ENCODE data around the gene NR2F2.

Gene NR2F2

DNA sequence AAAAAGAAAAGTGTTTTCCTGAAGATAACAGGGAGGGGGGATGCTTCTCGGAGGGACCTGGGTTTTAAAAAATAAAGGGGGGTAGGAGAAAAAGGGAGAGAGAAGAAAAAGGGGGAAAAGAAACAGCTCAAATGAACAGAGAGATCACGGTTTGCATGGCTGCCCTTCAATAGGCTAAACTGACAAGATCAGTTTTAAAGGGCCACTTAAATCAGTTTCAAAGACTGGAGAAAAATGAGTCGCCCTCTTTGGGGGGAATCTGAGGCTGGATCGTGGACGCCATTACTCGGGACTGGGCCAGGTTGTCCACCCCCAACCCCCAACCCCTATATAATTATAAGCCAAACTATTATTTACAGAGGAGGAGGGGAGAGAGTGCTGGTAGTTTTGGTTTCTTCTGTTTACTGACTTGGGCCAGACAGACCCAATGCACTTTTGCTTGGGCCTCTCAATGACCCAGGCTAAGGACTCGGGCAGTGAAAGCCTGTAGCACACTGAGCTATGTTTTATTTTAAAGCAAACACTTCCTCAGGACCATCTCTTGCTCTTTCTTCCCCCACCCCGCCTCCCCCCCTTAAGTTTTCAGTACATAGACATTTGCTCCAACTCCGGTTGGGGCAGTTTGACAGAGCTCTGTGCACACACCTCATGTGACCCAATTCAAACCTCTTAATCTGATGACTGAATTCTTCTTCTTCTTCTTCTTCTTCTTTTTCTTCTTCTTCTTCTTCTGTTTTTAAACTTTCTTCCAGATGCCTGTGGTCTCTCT lies 6.3 kb downstream of the NR2F2 start:
- Histone ChIP-seq H3K9ac (ENCODE audit: low read depth in 1 of 2, low read length in 2 of 2) (peak overlapping the region; percentile 1 to 72), H3K4me3 (ENCODE audit: low read depth in 1 of 2, low read length in 2 of 2) (peak overlapping the region; percentile 72 to 89), H3K27ac (ENCODE audit: low read depth, low read length) (peak overlapping the region; percentile 46), H3K9me3 (ENCODE audit: control insufficient read depth in 1 of 2, low read length in 2 of 2) (no peaks in the 10 kb centered on the region), H3K27me3 (ENCODE audit: control insufficient read depth in 1 of 2, insufficient read depth in 2 of 2, low read length in 2 of 2) (no peaks in the 10 kb centered on the region), H3K4me1 (ENCODE audit: control insufficient read depth in 1 of 2, insufficient read depth in 2 of 2, low read length in 2 of 2) (peaks cover 32 to 33% of the 10 kb centered on the region in 2 donors), H3K36me3 (ENCODE audit: control insufficient read depth in 1 of 2, insufficient read depth in 2 of 2, low read length in 2 of 2) (peaks cover 3 to 6% of the 10 kb centered on the region in 2 donors)

DNA sequence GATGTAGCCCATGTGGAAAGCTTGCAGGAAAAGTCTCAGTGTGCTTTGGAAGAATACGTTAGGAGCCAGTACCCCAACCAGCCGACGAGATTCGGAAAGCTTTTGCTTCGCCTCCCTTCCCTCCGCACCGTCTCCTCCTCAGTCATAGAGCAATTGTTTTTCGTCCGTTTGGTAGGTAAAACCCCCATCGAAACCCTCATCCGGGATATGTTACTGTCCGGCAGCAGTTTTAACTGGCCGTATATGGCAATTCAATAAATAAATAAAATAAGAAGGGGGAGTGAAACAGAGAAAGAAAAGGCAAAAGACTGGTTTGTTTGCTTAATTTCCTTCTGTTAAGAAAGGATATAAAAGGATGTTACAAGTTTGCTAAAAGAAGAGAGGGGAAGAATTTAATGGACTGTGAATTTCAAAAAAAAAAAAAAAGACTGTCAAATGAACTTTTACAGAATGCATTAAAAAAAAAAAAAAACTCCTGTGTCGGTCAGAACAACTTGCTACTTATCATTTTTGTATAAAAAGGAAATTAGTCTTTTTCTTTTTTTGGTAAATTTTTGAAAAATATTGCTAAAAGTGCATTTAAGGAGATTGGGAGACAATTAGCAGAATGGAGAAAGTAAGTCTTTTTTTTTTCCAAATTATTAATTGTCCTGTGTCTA lies 7.0 kb downstream of the NR2F2 start:
- Histone ChIP-seq H3K36me3 (ENCODE audit: control insufficient read depth in 1 of 2, insufficient read depth in 2 of 2, low read length in 2 of 2) (peaks cover 3 to 6% of the 10 kb centered on the region in 2 donors), H3K4me3 (ENCODE audit: low read depth in 1 of 2, low read length in 2 of 2) (peak overlapping the region; percentile 72 to 89), H3K9ac (ENCODE audit: low read depth in 1 of 2, low read length in 2 of 2) (peak overlapping the region in 1 of 2 donors; percentile 72), H3K9me3 (ENCODE audit: control insufficient read depth in 1 of 2, low read length in 2 of 2) (no peaks in the 10 kb centered on the region), H3K4me1 (ENCODE audit: control insufficient read depth in 1 of 2, insufficient read depth in 2 of 2, low read length in 2 of 2) (peaks cover 37% of the 10 kb centered on the region in 2 donors), H3K27me3 (ENCODE audit: control insufficient read depth in 1 of 2, insufficient read depth in 2 of 2, low read length in 2 of 2) (no peaks in the 10 kb centered on the region), H3K27ac (ENCODE audit: low read depth, low read length) (peak overlapping the region; percentile 46)

DNA sequence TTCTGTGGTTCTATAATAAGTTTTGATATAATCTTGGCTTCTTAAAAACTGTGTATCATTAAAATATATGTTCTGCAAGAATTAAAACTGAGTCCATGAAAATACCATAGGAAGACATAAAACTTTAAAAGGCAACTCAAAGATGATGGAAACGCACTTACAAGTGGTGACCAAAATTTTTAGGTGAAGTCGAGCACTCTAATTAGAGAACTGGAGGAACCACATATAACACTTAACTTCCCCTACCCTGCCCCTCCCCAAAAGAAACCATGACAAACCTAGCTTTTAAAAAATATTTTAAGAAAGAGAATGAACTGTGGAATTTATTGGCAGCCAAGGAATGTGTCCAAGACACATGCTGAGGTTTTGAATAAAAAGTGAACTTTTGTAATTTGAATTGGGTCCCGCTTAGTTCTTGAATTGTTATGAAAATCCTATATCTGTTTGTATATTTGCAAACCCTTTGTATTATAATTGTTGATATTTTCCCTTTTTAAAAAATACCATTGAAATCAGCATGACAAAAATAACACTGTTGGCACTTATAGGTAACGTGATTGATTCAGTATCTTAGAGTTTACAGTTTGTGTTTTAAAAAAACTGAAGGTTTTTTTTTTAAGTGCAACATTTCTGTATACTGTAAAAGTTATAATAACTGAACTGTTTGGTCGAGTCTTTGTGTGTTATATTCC lies 7.7 kb downstream of the NR2F2 start:
- no peaks in the 10 kb centered on the region for H3K9me3 ChIP-seq (ENCODE audit: control insufficient read depth in 1 of 2, low read length in 2 of 2)

DNA sequence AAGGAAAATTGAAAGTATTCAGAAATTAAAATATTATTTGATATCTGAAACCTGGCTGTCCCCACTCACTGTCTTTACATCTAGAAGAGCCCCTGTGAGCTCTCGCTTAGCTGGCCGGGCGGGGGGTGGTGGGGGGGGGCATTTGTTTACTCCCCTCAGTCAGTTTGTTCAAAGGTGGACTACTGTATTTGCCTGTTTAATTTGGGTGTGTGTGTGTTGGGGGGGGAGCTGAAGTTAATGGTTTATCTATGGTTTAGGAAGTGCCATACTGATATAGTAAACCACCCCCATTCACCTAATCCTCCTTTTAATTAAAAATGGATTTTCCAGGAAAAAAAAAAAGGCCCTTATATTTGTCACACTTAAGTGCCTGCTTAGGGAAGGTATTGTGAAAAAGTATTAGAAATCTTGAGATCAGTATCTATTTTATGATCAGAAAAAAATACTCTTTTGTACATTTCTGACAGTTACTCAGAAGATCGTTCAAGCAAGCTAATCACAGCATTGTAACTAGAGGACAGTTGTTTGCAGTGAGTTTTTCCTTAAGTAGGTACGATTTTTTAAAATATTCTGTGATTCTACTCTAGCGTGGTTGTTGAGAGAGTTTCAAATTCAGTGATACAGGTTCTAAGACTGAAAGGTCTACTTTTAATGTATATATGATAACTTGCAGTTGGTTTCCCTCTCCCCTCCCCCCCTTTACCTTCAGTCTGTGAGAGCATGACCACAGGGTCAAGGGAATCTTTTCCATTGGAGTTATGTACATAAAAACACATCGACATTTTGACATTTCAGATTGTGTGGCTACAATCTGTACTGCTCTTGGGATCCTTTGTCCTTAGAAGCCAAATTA lies 8.5 kb downstream of the NR2F2 start:
- Histone ChIP-seq H3K27ac (ENCODE audit: low read depth, low read length) (peak overlapping the region; percentile 39), H3K4me3 (ENCODE audit: low read depth in 1 of 2, low read length in 2 of 2) (peak overlapping the region; percentile 66 to 69), H3K9ac (ENCODE audit: low read depth in 1 of 2, low read length in 2 of 2) (peak overlapping the region; percentile 22 to 70), H3K4me1 (ENCODE audit: control insufficient read depth in 1 of 2, insufficient read depth in 2 of 2, low read length in 2 of 2) (peaks cover 47 to 51% of the 10 kb centered on the region in 2 donors), H3K27me3 (ENCODE audit: control insufficient read depth in 1 of 2, insufficient read depth in 2 of 2, low read length in 2 of 2) (peaks cover 0 to 3% of the 10 kb centered on the region in 2 donors), H3K9me3 (ENCODE audit: control insufficient read depth in 1 of 2, low read length in 2 of 2) (no peaks in the 10 kb centered on the region), H3K36me3 (ENCODE audit: control insufficient read depth in 1 of 2, insufficient read depth in 2 of 2, low read length in 2 of 2) (peaks cover 3 to 4% of the 10 kb centered on the region in 2 donors)

More for the DNA sequence above, 7.7 kb downstream of the NR2F2 start:
- Histone ChIP-seq H3K4me3 (ENCODE audit: low read depth in 1 of 2, low read length in 2 of 2) (peak overlapping the region in 1 of 2 donors; percentile 36), H3K36me3 (ENCODE audit: control insufficient read depth in 1 of 2, insufficient read depth in 2 of 2, low read length in 2 of 2) (peaks cover 3 to 6% of the 10 kb centered on the region in 2 donors), H3K9ac (ENCODE audit: low read depth in 1 of 2, low read length in 2 of 2) (no peak overlapping the region), H3K27me3 (ENCODE audit: control insufficient read depth in 1 of 2, insufficient read depth in 2 of 2, low read length in 2 of 2) (peaks cover 0 to under 1% of the 10 kb centered on the region in 2 donors), H3K4me1 (ENCODE audit: control insufficient read depth in 1 of 2, insufficient read depth in 2 of 2, low read length in 2 of 2) (peaks cover 45% of the 10 kb centered on the region in 2 donors), H3K27ac (ENCODE audit: low read depth, low read length) (no peak overlapping the region)

GRCh38 chr15:96339619-96340347 lies 9.3 kb downstream of the NR2F2 start:
- Histone ChIP-seq H3K4me1 (ENCODE audit: control insufficient read depth in 1 of 2, insufficient read depth in 2 of 2, low read length in 2 of 2) (peaks cover 39 to 45% of the 10 kb centered on the region in 2 donors), H3K4me3 (ENCODE audit: low read depth in 1 of 2, low read length in 2 of 2) (peak overlapping the region; percentile 66 to 69), H3K36me3 (ENCODE audit: control insufficient read depth in 1 of 2, insufficient read depth in 2 of 2, low read length in 2 of 2) (peaks cover 0 to 3% of the 10 kb centered on the region in 2 donors), H3K9me3 (ENCODE audit: control insufficient read depth in 1 of 2, low read length in 2 of 2) (no peaks in the 10 kb centered on the region), H3K27ac (ENCODE audit: low read depth, low read length) (peak overlapping the region; percentile 39), H3K27me3 (ENCODE audit: control insufficient read depth in 1 of 2, insufficient read depth in 2 of 2, low read length in 2 of 2) (peaks cover 5 to 6% of the 10 kb centered on the region in 2 donors), H3K9ac (ENCODE audit: low read depth in 1 of 2, low read length in 2 of 2) (peak overlapping the region; percentile 22 to 70)

DNA sequence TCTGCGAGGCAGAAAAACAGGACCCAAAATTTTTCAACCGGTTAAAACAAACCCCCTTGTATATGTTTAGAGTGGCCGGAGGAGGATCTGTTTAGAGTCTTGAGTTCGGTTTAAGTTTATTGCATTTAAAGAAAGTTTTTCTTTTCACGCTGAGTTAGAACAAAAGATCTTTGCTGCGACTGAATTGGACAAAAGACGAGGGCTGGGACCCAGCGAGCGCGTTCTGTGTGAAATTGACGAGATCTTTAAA lies 9.8 kb downstream of the NR2F2 start:
- H3K27ac ChIP-seq (ENCODE audit: low read depth, low read length) = peak overlapping the region; percentile 73
- H3K9ac ChIP-seq (ENCODE audit: low read depth in 1 of 2, low read length in 2 of 2) = peak overlapping the region; percentile 44 to 70
- H3K4me1 ChIP-seq (ENCODE audit: control insufficient read depth in 1 of 2, insufficient read depth in 2 of 2, low read length in 2 of 2) = peaks cover 35 to 43% of the 10 kb centered on the region in 2 donors
- peak overlapping the region; percentile 66 to 69 for H3K4me3 ChIP-seq (ENCODE audit: low read depth in 1 of 2, low read length in 2 of 2)
- no peaks in the 10 kb centered on the region for H3K9me3 ChIP-seq (ENCODE audit: control insufficient read depth in 1 of 2, low read length in 2 of 2)
- peaks cover 0 to 3% of the 10 kb centered on the region in 2 donors for H3K36me3 ChIP-seq (ENCODE audit: control insufficient read depth in 1 of 2, insufficient read depth in 2 of 2, low read length in 2 of 2)
- H3K27me3 ChIP-seq (ENCODE audit: control insufficient read depth in 1 of 2, insufficient read depth in 2 of 2, low read length in 2 of 2) = peaks cover 5 to 10% of the 10 kb centered on the region in 2 donors

- H3K9ac ChIP-seq (ENCODE audit: low read depth in 1 of 2, low read length in 2 of 2) = peak overlapping the region; percentile 44 to 70
- peak overlapping the region; percentile 66 to 69 for H3K4me3 ChIP-seq (ENCODE audit: low read depth in 1 of 2, low read length in 2 of 2)
- H3K27me3 ChIP-seq (ENCODE audit: control insufficient read depth in 1 of 2, insufficient read depth in 2 of 2, low read length in 2 of 2) = peaks cover 7 to 12% of the 10 kb centered on the region in 2 donors
- no peaks in the 10 kb centered on the region for H3K9me3 ChIP-seq (ENCODE audit: control insufficient read depth in 1 of 2, low read length in 2 of 2)
- H3K36me3 ChIP-seq (ENCODE audit: control insufficient read depth in 1 of 2, insufficient read depth in 2 of 2, low read length in 2 of 2) = peaks cover 0 to under 1% of the 10 kb centered on the region in 2 donors
- peak overlapping the region; percentile 73 for H3K27ac ChIP-seq (ENCODE audit: low read depth, low read length)
- peaks cover 33 to 40% of the 10 kb centered on the region in 2 donors for H3K4me1 ChIP-seq (ENCODE audit: control insufficient read depth in 1 of 2, insufficient read depth in 2 of 2, low read length in 2 of 2)
Observed at GRCh38 chr15:96340598-96341512, 10.4 kb downstream of the NR2F2 start.

DNA sequence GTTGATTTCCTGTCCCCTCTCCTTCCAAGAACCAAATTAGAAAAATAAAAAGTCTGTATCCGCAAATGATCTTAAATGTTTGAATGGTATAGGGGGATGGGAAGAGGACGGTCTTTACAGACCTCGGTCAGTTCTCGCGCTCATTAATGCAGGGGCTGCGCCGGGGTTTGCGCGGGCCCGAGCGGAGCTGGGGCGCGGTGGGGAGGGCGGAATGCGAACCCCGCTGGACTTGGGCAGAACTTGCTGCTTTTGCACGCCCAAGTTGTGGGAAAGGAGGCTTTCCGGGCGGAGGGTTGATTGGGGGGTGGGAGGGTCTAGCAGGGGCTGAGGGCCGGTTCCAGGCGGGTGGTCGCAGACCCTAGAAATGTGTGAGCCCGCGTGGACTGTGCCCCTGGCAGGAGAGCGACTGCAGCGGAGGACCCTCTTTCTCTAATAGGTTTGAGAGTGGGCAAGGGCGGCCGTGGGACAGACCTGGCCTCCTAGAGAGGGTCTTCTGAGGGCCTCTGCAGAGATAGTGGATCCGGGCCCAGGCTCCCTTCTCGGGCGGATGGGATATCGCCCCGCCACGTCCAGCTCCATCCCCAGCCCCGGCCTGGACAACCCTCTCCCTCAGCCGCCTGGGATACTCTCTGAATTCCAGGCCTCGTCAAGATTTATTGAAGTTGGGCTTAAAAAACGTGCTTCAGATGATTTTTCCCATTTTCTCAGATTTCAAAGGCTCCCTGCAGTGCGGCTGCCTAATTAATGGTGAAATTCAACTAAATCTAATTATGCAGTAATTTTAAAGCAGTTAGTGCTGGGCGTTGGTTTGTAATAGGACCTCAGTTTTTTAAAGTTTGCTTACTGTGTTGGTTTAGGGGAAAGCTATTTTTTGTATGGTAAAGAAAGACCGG lies 11.3 kb downstream of the NR2F2 start:
- H3K4me1 ChIP-seq (ENCODE audit: control insufficient read depth in 1 of 2, insufficient read depth in 2 of 2, low read length in 2 of 2) = peaks cover 41 to 48% of the 10 kb centered on the region in 2 donors
- H3K9me3 ChIP-seq (ENCODE audit: control insufficient read depth in 1 of 2, low read length in 2 of 2) = no peaks in the 10 kb centered on the region
- peak overlapping the region; percentile 14 for H3K27ac ChIP-seq (ENCODE audit: low read depth, low read length)
- H3K4me3 ChIP-seq (ENCODE audit: low read depth in 1 of 2, low read length in 2 of 2) = peak overlapping the region; percentile 58 to 65
- no peak overlapping the region for H3K9ac ChIP-seq (ENCODE audit: low read depth in 1 of 2, low read length in 2 of 2)
- no peaks in the 10 kb centered on the region for H3K36me3 ChIP-seq (ENCODE audit: control insufficient read depth in 1 of 2, insufficient read depth in 2 of 2, low read length in 2 of 2)
- H3K27me3 ChIP-seq (ENCODE audit: control insufficient read depth in 1 of 2, insufficient read depth in 2 of 2, low read length in 2 of 2) = peaks cover 8 to 16% of the 10 kb centered on the region in 2 donors
